ENCODE results near the gene STOX1.

- TF ChIP-seq CTCF (IDR thresholded peaks at IDR 0.05; ENCODE audit: low read length) (no peak), EZH2 (IDR thresholded peaks at IDR 0.05; ENCODE audit: borderline replicate concordance, low read length) (no peak)
These were observed 75.1 kb downstream of the STOX1 start for GRCh38 chr10:68902382-68902781.
